Erythroblast (primary cell): Measurements from ENCODE around the gene RIMBP2.

Experiments used
- GATA1 ChIP-seq: IDR thresholded peaks from 2 replicates; pipeline ENCODE4 v1.6.1; 2011; ENCODE audit warnings: low read depth, mild to moderate bottlenecking, control low read depth, low read length, moderate library complexity
- POLR2A ChIP-seq: IDR thresholded peaks from 2 replicates; pipeline ENCODE4 v1.6.1; 2011; ENCODE audit warnings: mild to moderate bottlenecking, low read length

- TF ChIP-seq POLR2A = no peak
- TF ChIP-seq GATA1 = no peak
These were observed 280.8 kb downstream of the RIMBP2 start for GRCh38 chr12:130435331-130435730.
